SU-DHL-6 (cell line): ENCODE results near the gene MAML2.

Experiments used
- CTCF ChIP-seq: fragments of 200-600 bp; sonication (generic); IDR thresholded peaks from one replicate; pipeline ENCODE4 v1.5.1; 2017; ENCODE audit warnings: antibody characterized with exemption, mild to moderate bottlenecking, low read length, moderate library complexity; ENCODE audit not compliant: insufficient read depth, poor library complexity, severe bottlenecking
- EZH2phosphoT487 ChIP-seq: fragments of 200-600 bp; sonication (generic), shearing (Covaris generic); conservative IDR thresholded peaks from 2 replicates; pipeline ENCODE4 v1.6.1; 2018; ENCODE audit warnings: mild to moderate bottlenecking, antibody characterized with exemption, low read length, moderate library complexity, mixed read lengths

GRCh38 chr11:96326959-96327358 lies 16.0 kb downstream of the MAML2 start:
- TF ChIP-seq CTCF, result no peak
- TF ChIP-seq EZH2phosphoT487, result no peak
